Measurements from ENCODE around the gene ANP32B.
A peak's percentile ranks its signal among the peaks of the same experiment; 100 is the strongest.
"Not testable (repeated sequence)": the region's sequence is repeated elsewhere in the genome, so short reads cannot be mapped to it uniquely, and the experiment has no call there.

The ANP32B gene

DNA sequence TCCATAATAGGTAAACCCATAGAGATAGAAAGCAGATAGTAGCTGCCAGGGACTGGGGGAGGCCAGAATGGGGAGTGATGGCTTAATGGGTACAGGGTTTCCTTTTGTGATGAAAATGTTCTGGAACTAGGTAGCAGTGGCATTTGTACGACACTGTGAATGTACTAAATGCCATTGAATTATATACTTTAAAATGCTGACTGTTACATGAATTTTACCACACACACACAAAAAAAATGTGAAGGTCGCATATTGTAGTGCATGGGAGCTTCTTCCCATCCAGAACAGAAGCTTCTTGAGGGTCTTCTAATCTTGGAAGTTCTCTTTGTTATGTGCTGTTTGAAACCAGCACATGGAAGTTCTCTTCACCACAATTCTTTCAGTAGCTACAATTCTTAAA is 19.9 kb upstream of the ANP32B start:
- no peak for DNase-seq (ENCODE audit: low spot score)

- DNase-seq (ENCODE audit: low spot score): no peak
These were observed 18.2 kb upstream of the ANP32B start for GRCh38 chr9:97964901-97965300.

- DNase-seq (ENCODE audit: low spot score): no peak
These were observed 16.6 kb upstream of the ANP32B start for GRCh38 chr9:97966493-97966892.

GRCh38 chr9:97969014-97969413 is 14.1 kb upstream of the ANP32B start:
- DNase-seq (ENCODE audit: low spot score): no peak

GRCh38 chr9:97970165-97970564 is 13.0 kb upstream of the ANP32B start:
- no peak for DNase-seq (ENCODE audit: low spot score)

GRCh38 chr9:97972753-97973152 is 10.4 kb upstream of the ANP32B start:
- no peak for DNase-seq (ENCODE audit: low spot score)

DNA sequence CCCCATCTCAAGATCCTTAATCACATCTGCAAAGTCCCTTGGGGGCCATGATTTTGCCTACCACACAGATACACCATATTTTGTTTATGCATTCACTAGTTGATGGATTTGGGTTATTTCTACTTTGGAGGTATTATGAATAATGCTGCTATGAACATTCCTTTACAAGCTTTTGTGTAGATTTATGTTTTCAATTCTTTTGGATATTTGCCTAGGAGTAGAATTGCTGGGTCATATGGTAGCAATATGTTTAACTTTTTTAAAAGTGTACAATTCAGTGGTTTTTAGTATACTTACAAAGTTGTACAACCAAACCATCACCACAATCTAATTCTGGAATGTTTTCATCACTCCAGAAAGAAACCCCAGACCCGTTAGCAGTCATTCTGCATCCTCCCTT is 7.8 kb upstream of the ANP32B start:
- no peak for DNase-seq (ENCODE audit: low spot score)

GRCh38 chr9:97976633-97977032 is 6.5 kb upstream of the ANP32B start:
- not testable (repeated sequence) for DNase-seq (ENCODE audit: low spot score)

- no peak for DNase-seq (ENCODE audit: low spot score)
These were observed 4.6 kb upstream of the ANP32B start for GRCh38 chr9:97978371-97979130.

DNA sequence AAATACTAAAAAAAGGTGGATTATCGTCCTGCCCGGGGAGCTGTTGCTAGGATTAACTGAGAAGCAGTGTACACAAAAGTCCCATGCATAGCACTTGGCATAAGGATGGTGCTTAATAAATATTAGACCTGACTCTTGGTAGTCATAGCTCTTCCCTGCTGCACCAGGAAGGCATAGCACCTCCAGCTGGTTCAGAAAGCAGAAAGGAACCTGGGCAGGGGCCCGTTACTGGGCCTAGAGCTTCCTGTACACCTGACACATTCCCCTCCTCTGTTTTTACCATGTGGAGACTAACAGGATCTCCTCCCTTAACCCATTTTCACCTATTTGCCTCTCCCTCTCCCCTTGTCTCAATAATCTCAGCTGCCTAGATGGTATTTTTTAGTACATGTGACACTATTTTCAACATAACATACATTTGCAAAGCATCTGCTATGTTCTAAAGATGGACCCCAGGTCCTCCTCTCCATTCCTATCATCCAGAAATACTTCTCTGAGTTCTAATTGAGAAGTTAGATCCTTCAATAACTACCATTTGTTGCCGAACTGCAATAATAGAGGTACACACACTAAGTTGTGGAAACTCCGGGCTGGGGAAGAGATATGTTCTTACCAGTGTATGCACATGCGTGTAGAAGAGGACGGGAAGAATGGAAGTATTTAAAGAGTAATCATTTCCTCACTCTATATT is 3.2 kb upstream of the ANP32B start:
- no peak for DNase-seq (ENCODE audit: low spot score)

DNA sequence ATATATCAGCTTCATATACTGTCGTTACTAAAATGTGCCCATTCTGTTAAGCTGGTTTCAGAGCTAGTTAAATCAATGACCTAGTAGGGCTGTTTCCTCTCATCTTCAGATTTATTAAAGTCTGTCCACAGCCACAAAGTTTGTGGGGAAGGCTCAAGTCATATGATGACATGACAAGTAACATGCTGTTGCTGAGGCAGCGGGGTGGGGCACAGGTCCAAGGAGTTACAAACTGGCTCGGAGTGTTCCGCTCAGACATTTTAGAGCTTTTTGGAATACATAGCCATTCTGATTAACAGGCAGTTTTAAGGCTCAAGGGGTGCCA is 2.7 kb upstream of the ANP32B start:
- peak; percentile 57 for DNase-seq (ENCODE audit: low spot score)

GRCh38 chr9:97980918-97981845 is 2.0 kb upstream of the ANP32B start:
- DNase-seq (ENCODE audit: low spot score): peak; percentile 86

DNA sequence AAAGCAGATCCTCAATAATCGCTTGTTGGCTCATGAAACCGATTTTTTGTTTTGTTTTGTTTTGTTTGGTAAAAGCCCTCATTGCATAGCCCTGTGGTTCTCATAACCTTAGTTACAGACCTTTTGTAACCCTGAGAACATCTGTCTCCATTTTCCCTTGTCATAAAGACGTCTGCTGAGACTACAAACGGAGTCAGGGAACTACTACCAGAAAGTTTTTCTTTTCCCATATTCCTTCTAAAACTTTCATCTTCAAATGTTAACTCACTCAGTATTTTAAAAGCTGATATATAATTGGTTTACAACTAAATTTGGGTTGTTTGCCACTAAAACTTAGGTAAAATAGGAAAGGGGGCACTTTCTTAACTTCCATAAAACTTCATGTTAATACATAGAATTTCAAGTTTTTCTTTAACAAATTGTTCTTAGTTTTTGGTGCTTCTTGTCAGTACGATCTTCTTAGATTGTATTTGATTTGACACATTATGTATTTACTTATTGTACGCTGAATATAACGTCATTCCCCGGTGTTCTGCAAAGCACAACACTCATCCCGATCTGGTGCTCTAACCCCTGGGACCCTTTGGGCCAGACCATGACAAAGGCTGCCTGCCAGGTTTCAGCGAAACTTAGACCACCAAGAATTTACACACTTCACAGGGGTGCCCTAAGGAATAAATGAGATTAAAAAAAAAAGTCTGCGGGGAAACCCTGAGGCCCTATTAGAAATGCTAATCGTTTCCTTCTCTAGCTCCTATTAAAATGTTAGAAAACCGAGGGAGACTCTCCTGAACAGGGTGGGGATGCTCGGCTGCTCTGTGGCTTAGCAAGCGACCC is 1.1 kb upstream of the ANP32B start:
- peak; percentile 44 for DNase-seq (ENCODE audit: low spot score)

- peak; percentile 66 for DNase-seq (ENCODE audit: low spot score)
These were observed 547 bp downstream of the ANP32B start for GRCh38 chr9:97983589-97984187.

GRCh38 chr9:97984188-97985057 is 1.3 kb downstream of the ANP32B start:
- peak; percentile 72 for DNase-seq (ENCODE audit: low spot score)

DNA sequence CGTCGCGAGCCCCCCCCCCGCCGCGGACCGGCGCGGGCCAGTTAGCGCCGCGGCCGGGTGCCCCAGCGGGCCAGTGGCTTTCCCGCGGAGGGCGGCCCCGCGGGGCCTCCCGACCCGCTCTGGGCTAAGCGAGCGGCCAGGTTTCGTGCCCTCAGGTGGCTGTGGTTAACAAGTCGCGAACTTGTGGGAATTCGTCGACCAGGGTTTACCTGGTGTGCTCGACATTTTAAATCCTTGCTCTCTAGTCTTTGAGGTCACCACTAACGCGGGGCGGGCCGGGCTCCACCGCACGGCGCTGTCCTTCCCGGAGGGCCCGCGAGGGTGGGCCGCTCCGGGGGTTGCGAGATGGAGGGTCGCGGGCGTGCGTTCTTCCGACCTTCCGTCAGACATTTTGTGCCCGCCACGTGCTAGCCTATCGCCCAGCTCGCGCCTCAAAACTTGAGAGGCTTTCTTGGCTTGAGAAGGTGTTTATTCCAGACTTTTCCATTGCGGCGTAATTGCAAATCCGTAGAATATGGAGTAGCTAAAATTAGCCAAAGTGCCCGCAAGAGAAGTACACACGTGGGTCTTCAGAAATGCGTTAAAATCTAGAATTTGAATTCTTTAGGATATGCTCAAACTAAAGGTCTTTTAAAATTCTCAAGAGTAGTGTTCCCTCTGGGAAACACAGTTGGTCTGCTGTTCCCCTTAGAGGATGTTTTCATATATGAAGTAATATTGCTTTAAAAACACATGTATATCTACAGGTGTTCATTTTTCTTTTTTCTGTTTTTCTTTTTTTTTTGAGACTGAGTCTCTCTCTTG is 2.1 kb downstream of the ANP32B start:
- no peak for DNase-seq (ENCODE audit: low spot score)

DNA sequence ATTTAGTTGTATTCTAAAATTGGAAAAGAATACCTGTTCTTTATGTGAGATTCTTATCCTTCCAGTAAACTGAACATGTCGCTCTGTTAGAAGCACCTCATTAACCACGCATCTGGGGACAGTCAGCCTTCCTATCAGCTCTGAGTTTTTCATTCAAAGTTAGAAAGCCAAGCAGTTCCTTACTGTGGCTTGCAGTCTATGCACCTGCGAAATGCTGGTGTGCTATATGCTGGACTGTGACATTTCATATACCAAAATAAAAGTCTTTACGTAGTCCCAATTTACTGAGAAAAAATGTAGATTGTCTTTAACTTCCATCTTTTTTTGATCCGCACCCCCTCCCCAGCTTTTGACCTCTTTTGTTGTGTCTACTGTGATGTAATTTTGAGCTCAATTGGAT is 4.3 kb downstream of the ANP32B start:
- no peak for DNase-seq (ENCODE audit: low spot score)

GRCh38 chr9:97990259-97990658 is 7.1 kb downstream of the ANP32B start:
- no peak for DNase-seq (ENCODE audit: low spot score)

DNA sequence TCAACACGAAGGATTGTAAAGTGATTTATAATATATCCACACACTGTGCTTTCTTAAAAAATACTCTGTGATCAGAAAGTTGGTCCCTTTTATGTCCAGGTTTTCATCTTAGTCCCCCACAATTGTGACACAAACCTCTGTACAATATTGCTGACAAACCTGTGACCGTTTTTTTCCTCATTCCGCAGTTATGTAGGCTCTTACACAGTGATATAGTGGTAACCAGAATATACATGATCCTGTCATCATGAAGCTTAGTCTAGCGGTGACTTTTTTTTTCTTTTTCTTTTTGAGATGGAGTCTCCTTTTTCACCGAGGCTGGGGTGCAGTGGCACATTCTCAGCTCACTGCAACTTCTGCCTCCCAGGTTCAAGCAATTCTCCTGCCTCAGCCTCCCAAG is 8.7 kb downstream of the ANP32B start:
- DNase-seq (ENCODE audit: low spot score): no peak

DNA sequence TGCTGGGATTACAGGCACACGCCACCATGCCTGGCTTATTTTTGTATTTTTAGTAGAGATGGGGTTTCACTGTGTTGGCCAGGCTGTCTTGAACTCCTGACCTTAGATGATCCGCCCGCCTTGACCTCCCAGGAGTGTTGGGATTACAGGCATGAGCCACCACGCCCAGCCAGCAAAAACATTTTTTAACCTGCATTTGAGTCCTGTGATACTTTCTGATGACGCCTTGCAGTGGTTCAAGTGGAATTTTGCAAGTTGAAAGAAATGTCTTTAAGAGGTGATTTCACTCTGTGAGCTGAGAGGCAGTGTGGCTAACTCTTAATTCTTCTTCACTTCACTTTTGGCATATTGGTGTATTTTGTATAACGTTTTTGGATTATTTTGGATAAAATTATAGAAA is 9.1 kb downstream of the ANP32B start:
- no peak for DNase-seq (ENCODE audit: low spot score)
